HG02571 (cell line): ENCODE measurements around the gene BABAM2.

ENCODE experiments used
- ATAC-seq: cut with Tn5 transposase; IDR thresholded peaks from one replicate; pipeline ENCODE4 v1.9.1; 2021; ENCODE audit warnings: mild to moderate bottlenecking, moderate library complexity; ENCODE audit not compliant: unreplicated experiment

Gene BABAM2

GRCh38 chr2:28292491-28292890 is 402.0 kb downstream of the BABAM2 start:
- ATAC-seq: no peak

- ATAC-seq: no peak
Measured at GRCh38 chr2:28293416-28293815, 402.9 kb downstream of the BABAM2 start.

GRCh38 chr2:28294451-28294850 is 403.9 kb downstream of the BABAM2 start:
- ATAC-seq: no peak

- ATAC-seq: no peak
Measured at GRCh38 chr2:28296243-28296642, 405.7 kb downstream of the BABAM2 start.

GRCh38 chr2:28296904-28297303 is 406.4 kb downstream of the BABAM2 start:
- no peak for ATAC-seq

- no peak for ATAC-seq
Measured at GRCh38 chr2:28297531-28297930, 407.0 kb downstream of the BABAM2 start.

- no peak for ATAC-seq
Measured at GRCh38 chr2:28298406-28298805, 407.9 kb downstream of the BABAM2 start.

- ATAC-seq: no peak
Measured at GRCh38 chr2:28300485-28301341, 410.2 kb downstream of the BABAM2 start.

- ATAC-seq: no peak
Measured at GRCh38 chr2:28305202-28305601, 414.7 kb downstream of the BABAM2 start.

GRCh38 chr2:28310107-28310506 is 419.6 kb downstream of the BABAM2 start:
- no peak for ATAC-seq

GRCh38 chr2:28311660-28312249 is 421.2 kb downstream of the BABAM2 start:
- ATAC-seq: no peak

GRCh38 chr2:28312307-28313219 is 422.0 kb downstream of the BABAM2 start:
- ATAC-seq: no peak

- ATAC-seq: no peak
Measured at GRCh38 chr2:28313220-28313784, 422.8 kb downstream of the BABAM2 start.

- ATAC-seq: no peak
Measured at GRCh38 chr2:28314968-28315367, 424.4 kb downstream of the BABAM2 start.

- ATAC-seq: no peak
Measured at GRCh38 chr2:28316546-28317335, 426.2 kb downstream of the BABAM2 start.

GRCh38 chr2:28317390-28317789 is 426.9 kb downstream of the BABAM2 start:
- ATAC-seq: no peak

GRCh38 chr2:28318023-28318422 is 427.5 kb downstream of the BABAM2 start:
- ATAC-seq: no peak

GRCh38 chr2:28318462-28319117 is 428.1 kb downstream of the BABAM2 start:
- no peak for ATAC-seq

GRCh38 chr2:28319118-28320008 is 428.8 kb downstream of the BABAM2 start:
- no peak for ATAC-seq
